HepG2 (cell line): ENCODE results near the gene NBEAL2. TPM values are rescaled to one million over a fixed set of nuclear protein-coding genes. Genes with fewer than 3 reads are reported as not detected.

ENCODE experiments used
- ATAC-seq: fragments of 200-7000 bp; cut with Tn5 transposase; 3 replicates; pipeline ENCODE4 v1.9.1; 2020; ENCODE audit warnings: mild to moderate bottlenecking, moderate library complexity
- BruUV-seq: library from RNA; stranded (reverse); fragments of 400-500 nt; replicated peaks from 2 replicates; lab custom pipeline; 2021; lab: Mats Ljungman, UMichigan
- CTCF ChIA-PET: fragments of 300-600 bp; formaldehyde crosslinking; extraction: SDS; loops from one replicate; lab custom pipeline; 2021; ENCODE audit warnings: low total read pairs, inconsistent platforms, low intra/inter-chr PET ratio; lab: Yijun Ruan, JAX
- POLR2A ChIA-PET: fragments of 350-600 bp; sonication (Branson Sonifier 250); formaldehyde crosslinking; loops from one replicate; lab custom pipeline; 2020; ENCODE audit warnings: antibody characterized with exemption, inconsistent platforms; lab: Yijun Ruan, JAX
- DNase-seq: peaks from one replicate; pipeline ENCODE4 v3.0.0-alpha.2; 2015; ENCODE audit warnings: low spot score
- FAIRE-seq: peaks from 3 replicates; lab custom pipeline; 2011; peaks lifted over from hg19 to GRCh38; lab: Jason Lieb, UNC
- H2AFZ ChIP-seq: one replicate; pipeline ENCODE4 v1.6.1; 2011; ENCODE audit warnings: low read length, inconsistent platforms
- H3K27ac ChIP-seq: fragments of 300-600 bp; 3 replicates; pipeline ENCODE4 v1.8.0; 2011; ENCODE audit warnings: mixed run types, mild to moderate bottlenecking, mixed read lengths, low read length, inconsistent platforms; ENCODE audit not compliant: insufficient read depth; ENCODE audit errors: extremely low read length
- H3K27me3 ChIP-seq, 2 experiments: fragments of 200-600 bp in 1 of 2; 2 replicates in 1 of 2; 3 replicates in 1 of 2; pipeline versions ENCODE4 v1.6.0 to v1.8.0; 2011; ENCODE audit warnings: low read length in 2 of 2, mild to moderate bottlenecking in 2 of 2, moderate library complexity in 2 of 2, inconsistent platforms in 1 of 2; ENCODE audit not compliant: insufficient read depth in 2 of 2, control insufficient read depth in 1 of 2
- H3K36me3 ChIP-seq, 2 experiments: fragments of 200-600 bp in 1 of 2; replicated peaks in 1 of 2; 2 replicates in 1 of 2; 3 replicates in 1 of 2; pipeline versions ENCODE4 v1.5.1 to v1.8.0; 2011; ENCODE audit warnings: low read length in 2 of 2, inconsistent platforms in 1 of 2; ENCODE audit not compliant: insufficient read depth in 2 of 2, control insufficient read depth in 1 of 2
- H3K4me1 ChIP-seq: 2 replicates; pipeline ENCODE4 v1.5.1; 2012; ENCODE audit warnings: low read length, inconsistent platforms; ENCODE audit not compliant: insufficient read depth
- H3K4me2 ChIP-seq: 2 replicates; pipeline ENCODE4 v1.6.0; 2011; ENCODE audit warnings: low read depth, low read length, inconsistent platforms
- H3K4me3 ChIP-seq, 3 experiments: fragments of 200-600 bp in 1 of 3; sonication (generic), shearing (Covaris generic) in 1 of 3; replicated peaks in 1 of 3; 2 replicates each; pipeline ENCODE4 v1.5.1; 2011 to 2016; ENCODE audit warnings: low read length in 3 of 3, inconsistent platforms in 2 of 3, low read depth in 2 of 3, mild to moderate bottlenecking in 2 of 3, control low read depth in 1 of 3, mixed read lengths in 1 of 3; ENCODE audit not compliant: insufficient read depth in 1 of 3
- H3K79me2 ChIP-seq: one replicate; pipeline ENCODE4 v1.6.1; 2011; ENCODE audit warnings: low read length, inconsistent platforms; ENCODE audit not compliant: insufficient read depth
- H3K9ac ChIP-seq: 2 replicates; pipeline ENCODE4 v1.6.0; 2011; ENCODE audit warnings: mild to moderate bottlenecking, low read depth, low read length, inconsistent platforms; ENCODE audit not compliant: insufficient read depth
- H3K9me3 ChIP-seq: 2 replicates; pipeline ENCODE4 v1.5.1; 2012; ENCODE audit warnings: mild to moderate bottlenecking, low read length
- H4K20me1 ChIP-seq: 2 replicates; pipeline ENCODE4 v1.6.0; 2011; ENCODE audit warnings: inconsistent platforms, mild to moderate bottlenecking, low read length, moderate library complexity; ENCODE audit not compliant: insufficient read depth
- ATAD3A ChIP-seq: sonication (generic); formaldehyde crosslinking; IDR thresholded peaks from 2 replicates; pipeline ENCODE4 v1.4.0; 2020; ENCODE audit warnings: missing genetic modification reagents
- BORCS8-MEF2B ChIP-seq: sonication (generic); formaldehyde crosslinking; IDR thresholded peaks from 2 replicates; pipeline ENCODE4 v1.8.0; 2022; ENCODE audit warnings: mild to moderate bottlenecking, missing genetic modification reagents
- FOXJ3 ChIP-seq: sonication (generic); formaldehyde crosslinking; IDR thresholded peaks from 2 replicates; pipeline ENCODE4 v1.4.0; 2020; ENCODE audit warnings: missing genetic modification reagents, mild to moderate bottlenecking, borderline replicate concordance
- IKZF4 ChIP-seq: sonication (generic); formaldehyde crosslinking; IDR thresholded peaks from 2 replicates; pipeline ENCODE4 v1.5.1; 2020; ENCODE audit warnings: borderline replicate concordance, mild to moderate bottlenecking, low read depth, missing genetic modification reagents; ENCODE audit errors: not compliant biosample characterization
- KDM6A ChIP-seq: IDR thresholded peaks from 2 replicates; pipeline ENCODE4 v1.6.1; 2016; ENCODE audit warnings: low read depth
- RFX5 ChIP-seq: IDR thresholded peaks from 2 replicates; pipeline ENCODE4 v1.6.1; 2011; ENCODE audit warnings: low read depth, low read length, improper control_type of control experiment
- ZFAT ChIP-seq: sonication (generic); formaldehyde crosslinking; conservative IDR thresholded peaks from 2 replicates; pipeline ENCODE4 v1.8.1; 2023; ENCODE audit warnings: missing genetic modification reagents, inconsistent platforms
- ZNF180 ChIP-seq: sonication (generic); formaldehyde crosslinking; IDR thresholded peaks from 2 replicates; pipeline ENCODE4 v1.4.0; 2020; ENCODE audit warnings: low read depth, missing genetic modification reagents, borderline replicate concordance
- ZNF768 ChIP-seq: sonication (generic); formaldehyde crosslinking; IDR thresholded peaks from 2 replicates; pipeline ENCODE4 v1.4.0; 2020; ENCODE audit warnings: missing genetic modification reagents
- WGBS: methylation state at CpG from one replicate; pipeline ENCODE4 v1.1.6; 2017; ENCODE audit warnings: low lambda C conversion rate; 5-methylcytosine and 5-hydroxymethylcytosine counted together
- in situ Hi-C: cut with HindIII; loops from 2 replicates; pipeline ENCODE4 v1.10.0; 2017; ENCODE audit warnings: low pct_unique_long_range_greater_than_20kb; ENCODE audit not compliant: extremely low pct_ligation_motif_present
- intact Hi-C: fragments of 100-400 bp; cut with micrococcal nuclease; formaldehyde crosslinking; loops from one replicate; pipeline ENCODE4 v1.10.0; 2022; ENCODE audit not compliant: unreplicated experiment
- polyA plus RNA-seq, 8 experiments: library from polyadenylated mRNA; depleted of rRNA in 3 of 8; stranded (reverse) in 7 of 8; unstranded in 1 of 8; fragments of >200 nt; fragmentation: Illumina TruSeq in 4 of 8; extraction: Trizol in 4 of 8; gene quantifications; 2 replicates each; pipeline versions ENCODE4 v1.2.1 to v1.2.3, GENCODE V29; 2011 to 2016; ENCODE audit warnings: low read depth in 4 of 8, missing spikeins in 1 of 8, mixed read lengths in 1 of 8; ENCODE audit not compliant: insufficient read depth in 1 of 8
- total RNA-seq, 5 experiments: library from RNA; depleted of rRNA; stranded (reverse); fragments of >200 nt; fragmentation: Illumina TruSeq; extraction: Trizol; gene quantifications; 2 replicates each; pipeline ENCODE4 v1.2.3, GENCODE V29; 2016; ENCODE audit warnings: low read depth in 1 of 5
- TF ChIP-seq, protein P1 (sequence below): sonication (generic); formaldehyde crosslinking; IDR thresholded peaks from 2 replicates; pipeline ENCODE4 v1.8.0; 2022; ENCODE audit warnings: mild to moderate bottlenecking, missing genetic modification reagents; ENCODE audit not compliant: insufficient replicate concordance
- TF ChIP-seq, protein P2 (sequence below): sonication (generic); formaldehyde crosslinking; IDR thresholded peaks from 2 replicates; pipeline ENCODE4 v1.4.0; 2020; ENCODE audit warnings: missing genetic modification reagents
- TF ChIP-seq, protein P3 (sequence below): sonication (generic); formaldehyde crosslinking; IDR thresholded peaks from 2 replicates; pipeline ENCODE4 v1.4.0; 2020; ENCODE audit warnings: missing genetic modification reagents

Gene NBEAL2
- total and polyA plus RNA-seq, 2 of the 13 experiments (the other 11 are each of a cell fraction or from before 2014, with no cell fraction given), result 9.7 to 12.4 TPM

DNA sequence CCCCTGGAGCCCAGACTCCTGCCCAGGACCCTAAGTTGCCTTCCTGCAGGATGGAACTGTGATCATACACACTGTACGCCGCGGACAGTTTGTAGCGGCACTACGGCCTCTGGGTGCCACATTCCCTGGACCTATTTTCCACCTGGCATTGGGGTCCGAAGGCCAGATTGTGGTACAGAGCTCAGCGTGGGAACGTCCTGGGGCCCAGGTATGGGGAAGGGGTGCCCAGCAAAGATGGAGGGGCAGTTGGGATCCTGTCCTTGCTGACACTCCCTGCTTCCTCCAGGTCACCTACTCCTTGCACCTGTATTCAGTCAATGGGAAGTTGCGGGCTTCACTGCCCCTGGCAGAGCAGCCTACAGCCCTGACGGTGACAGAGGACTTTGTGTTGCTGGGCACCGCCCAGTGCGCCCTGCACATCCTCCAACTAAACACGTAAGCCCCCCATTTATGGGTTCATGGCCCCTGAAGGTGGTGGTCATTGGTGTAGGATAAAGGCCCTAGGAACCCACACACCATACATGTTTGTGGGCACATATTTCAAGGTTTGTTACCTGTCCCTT lies 28.8 kb downstream of the NBEAL2 start (continued):
- TF ChIP-seq, protein P1, sequence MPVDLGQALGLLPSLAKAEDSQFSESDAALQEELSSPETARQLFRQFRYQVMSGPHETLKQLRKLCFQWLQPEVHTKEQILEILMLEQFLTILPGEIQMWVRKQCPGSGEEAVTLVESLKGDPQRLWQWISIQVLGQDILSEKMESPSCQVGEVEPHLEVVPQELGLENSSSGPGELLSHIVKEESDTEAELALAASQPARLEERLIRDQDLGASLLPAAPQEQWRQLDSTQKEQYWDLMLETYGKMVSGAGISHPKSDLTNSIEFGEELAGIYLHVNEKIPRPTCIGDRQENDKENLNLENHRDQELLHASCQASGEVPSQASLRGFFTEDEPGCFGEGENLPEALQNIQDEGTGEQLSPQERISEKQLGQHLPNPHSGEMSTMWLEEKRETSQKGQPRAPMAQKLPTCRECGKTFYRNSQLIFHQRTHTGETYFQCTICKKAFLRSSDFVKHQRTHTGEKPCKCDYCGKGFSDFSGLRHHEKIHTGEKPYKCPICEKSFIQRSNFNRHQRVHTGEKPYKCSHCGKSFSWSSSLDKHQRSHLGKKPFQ (CRISPR knock-in tag), result no peak

DNA sequence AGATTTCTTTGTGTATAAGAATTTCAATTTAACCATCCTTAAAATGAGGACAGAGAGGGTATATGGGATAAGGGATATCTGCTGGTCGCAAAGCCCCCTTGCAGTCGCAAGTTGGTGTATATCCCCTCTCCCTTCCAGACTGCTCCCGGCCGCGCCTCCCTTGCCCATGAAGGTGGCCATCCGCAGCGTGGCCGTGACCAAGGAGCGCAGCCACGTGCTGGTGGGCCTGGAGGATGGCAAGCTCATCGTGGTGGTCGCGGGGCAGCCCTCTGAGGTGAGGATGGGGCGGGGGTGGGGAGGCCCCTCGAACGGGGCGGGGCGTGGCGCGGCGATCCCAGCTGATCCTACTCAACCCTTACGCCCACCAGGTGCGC lies 29.4 kb downstream of the NBEAL2 start:
- in situ Hi-C loops, result no loop called here
- H3K4me1 ChIP-seq, result no peaks in the 10 kb centered on the region
- no peaks in the 10 kb centered on the region for H3K27me3 ChIP-seq
- TF ChIP-seq ATAD3A (CRISPR knock-in tag) (no peak), ZFAT (CRISPR knock-in tag) (no peak), ZNF180 (no peak), RFX5 (no peak), IKZF4 (CRISPR knock-in tag) (no peak), ZNF768 (no peak), KDM6A (CRISPR knock-in tag) (no peak), BORCS8-MEF2B (CRISPR knock-in tag) (no peak), FOXJ3 (no peak)
- TF ChIP-seq, protein P2, sequence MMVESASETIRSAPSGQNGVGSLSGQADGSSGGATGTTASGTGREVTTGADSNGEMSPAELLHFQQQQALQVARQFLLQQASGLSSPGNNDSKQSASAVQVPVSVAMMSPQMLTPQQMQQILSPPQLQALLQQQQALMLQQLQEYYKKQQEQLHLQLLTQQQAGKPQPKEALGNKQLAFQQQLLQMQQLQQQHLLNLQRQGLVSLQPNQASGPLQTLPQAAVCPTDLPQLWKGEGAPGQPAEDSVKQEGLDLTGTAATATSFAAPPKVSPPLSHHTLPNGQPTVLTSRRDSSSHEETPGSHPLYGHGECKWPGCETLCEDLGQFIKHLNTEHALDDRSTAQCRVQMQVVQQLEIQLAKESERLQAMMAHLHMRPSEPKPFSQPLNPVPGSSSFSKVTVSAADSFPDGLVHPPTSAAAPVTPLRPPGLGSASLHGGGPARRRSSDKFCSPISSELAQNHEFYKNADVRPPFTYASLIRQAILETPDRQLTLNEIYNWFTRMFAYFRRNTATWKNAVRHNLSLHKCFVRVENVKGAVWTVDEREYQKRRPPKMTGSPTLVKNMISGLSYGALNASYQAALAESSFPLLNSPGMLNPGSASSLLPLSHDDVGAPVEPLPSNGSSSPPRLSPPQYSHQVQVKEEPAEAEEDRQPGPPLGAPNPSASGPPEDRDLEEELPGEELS, result no peak
- TF ChIP-seq, protein P3, sequence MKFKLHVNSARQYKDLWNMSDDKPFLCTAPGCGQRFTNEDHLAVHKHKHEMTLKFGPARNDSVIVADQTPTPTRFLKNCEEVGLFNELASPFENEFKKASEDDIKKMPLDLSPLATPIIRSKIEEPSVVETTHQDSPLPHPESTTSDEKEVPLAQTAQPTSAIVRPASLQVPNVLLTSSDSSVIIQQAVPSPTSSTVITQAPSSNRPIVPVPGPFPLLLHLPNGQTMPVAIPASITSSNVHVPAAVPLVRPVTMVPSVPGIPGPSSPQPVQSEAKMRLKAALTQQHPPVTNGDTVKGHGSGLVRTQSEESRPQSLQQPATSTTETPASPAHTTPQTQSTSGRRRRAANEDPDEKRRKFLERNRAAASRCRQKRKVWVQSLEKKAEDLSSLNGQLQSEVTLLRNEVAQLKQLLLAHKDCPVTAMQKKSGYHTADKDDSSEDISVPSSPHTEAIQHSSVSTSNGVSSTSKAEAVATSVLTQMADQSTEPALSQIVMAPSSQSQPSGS (CRISPR knock-in tag), result no peak
- H3K9ac ChIP-seq, result no peak overlapping the region
- H3K79me2 ChIP-seq, result no peaks in the 10 kb centered on the region
- no peak overlapping the region for H3K27ac ChIP-seq
- H3K4me2 ChIP-seq, result no peak overlapping the region
- ChIA-PET POLR2A (no interaction called here), CTCF (no interaction called here)
- DNase-seq, result no peak
- intact Hi-C loops, result no loop called here
- H4K20me1 ChIP-seq, result no peaks in the 10 kb centered on the region
- WGBS, result 96% methylated on average over 10 of the region's 23 CpGs
- ATAC-seq, result no peak
- FAIRE-seq, result no peak
- H3K36me3 ChIP-seq, result peaks cover 5 to 21% of the 10 kb centered on the region in 2 experiments
- BruUV-seq, result no TSS peak
- H3K9me3 ChIP-seq, result no peaks in the 10 kb centered on the region
- H2AFZ ChIP-seq, result no peak overlapping the region
- no peak overlapping the region for H3K4me3 ChIP-seq
